Measurements from ENCODE around the gene TMEM125.

The TMEM125 gene

DNA sequence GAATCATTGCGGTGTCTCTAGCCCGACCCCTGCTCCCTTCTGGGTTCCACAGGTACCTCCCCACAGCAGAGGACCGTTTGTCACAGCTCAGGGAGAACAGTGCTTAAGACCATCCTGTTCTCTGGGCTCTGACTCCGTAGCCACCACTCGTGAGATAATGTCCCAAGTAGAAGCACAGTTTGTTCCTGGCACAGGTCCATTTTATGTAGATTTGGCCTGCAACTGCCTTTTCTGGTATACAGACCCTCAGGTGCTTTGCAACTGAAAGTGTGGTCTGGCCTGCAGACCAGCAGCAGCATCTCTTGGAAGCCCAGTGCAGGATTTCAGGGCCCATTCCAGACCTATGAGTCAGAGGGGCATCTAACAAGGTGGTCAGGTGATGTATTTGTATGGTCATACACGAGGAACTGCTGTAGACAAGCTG, 28.4 kb upstream of the TMEM125 start:
- DNase-seq, result no peak
- in situ Hi-C loops (cut with MboI; ENCODE audit: low pct_unique_long_range_greater_than_20kb, low sequenced_read_pairs), result no loop called here

GRCh38 chr1:43243299-43243698, 26.5 kb upstream of the TMEM125 start:
- no peak for DNase-seq
- in situ Hi-C loops (cut with MboI; ENCODE audit: low pct_unique_long_range_greater_than_20kb, low sequenced_read_pairs), result no loop called here

GRCh38 chr1:43246466-43247213, 23.1 kb upstream of the TMEM125 start:
- DNase-seq, result no peak
- in situ Hi-C loops (cut with MboI; ENCODE audit: low pct_unique_long_range_greater_than_20kb, low sequenced_read_pairs), result no loop called here

- no peak for DNase-seq
- in situ Hi-C loops (cut with MboI; ENCODE audit: low pct_unique_long_range_greater_than_20kb, low sequenced_read_pairs), result no loop called here
These were observed 22.4 kb upstream of the TMEM125 start for GRCh38 chr1:43247256-43247921.

- in situ Hi-C loops (cut with MboI; ENCODE audit: low pct_unique_long_range_greater_than_20kb, low sequenced_read_pairs), result no loop called here
- DNase-seq, result no peak
These were observed 19.4 kb upstream of the TMEM125 start for GRCh38 chr1:43250351-43250761.

DNA sequence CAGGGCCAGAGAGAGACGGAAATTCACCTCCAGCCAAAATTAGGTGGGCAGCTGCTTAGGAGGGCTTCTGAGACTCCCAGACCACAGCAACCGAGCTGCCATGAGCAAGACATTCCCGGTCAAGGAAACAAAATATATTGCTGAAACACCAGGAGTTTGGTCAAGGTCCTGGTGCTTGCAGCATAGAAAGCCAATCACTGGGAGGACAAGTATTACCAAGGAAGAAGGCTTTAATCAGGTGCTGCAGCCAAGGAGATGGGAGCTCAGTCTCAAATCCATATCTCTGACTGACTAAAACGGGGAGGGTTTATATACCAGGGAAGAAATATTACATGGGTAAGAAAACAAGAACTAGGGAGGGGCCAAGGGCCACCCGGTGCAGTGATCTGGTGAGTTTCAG, 18.8 kb upstream of the TMEM125 start:
- in situ Hi-C loops (cut with MboI; ENCODE audit: low pct_unique_long_range_greater_than_20kb, low sequenced_read_pairs), result no loop called here
- DNase-seq, result no peak

DNA sequence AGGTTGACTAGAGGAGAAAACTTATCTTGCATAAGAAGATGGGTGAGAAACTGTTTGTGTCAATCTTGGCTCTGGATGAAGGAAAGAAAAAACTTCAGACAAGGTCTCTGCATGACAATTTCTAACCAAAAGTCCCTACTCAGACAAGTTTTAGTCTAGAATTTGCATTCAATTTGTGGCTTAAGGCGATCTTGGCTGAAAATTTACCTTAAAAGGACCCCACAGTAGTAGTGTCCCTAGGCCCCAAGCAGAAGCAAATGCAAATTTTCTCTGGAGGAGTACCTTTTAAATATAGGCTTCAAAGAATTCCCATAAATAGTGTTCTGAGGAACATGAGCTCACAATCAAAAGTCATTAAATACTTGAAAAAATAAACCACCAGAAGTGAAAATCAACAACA, 17.6 kb upstream of the TMEM125 start:
- in situ Hi-C loops (cut with MboI; ENCODE audit: low pct_unique_long_range_greater_than_20kb, low sequenced_read_pairs), result no loop called here
- DNase-seq, result no peak

DNA sequence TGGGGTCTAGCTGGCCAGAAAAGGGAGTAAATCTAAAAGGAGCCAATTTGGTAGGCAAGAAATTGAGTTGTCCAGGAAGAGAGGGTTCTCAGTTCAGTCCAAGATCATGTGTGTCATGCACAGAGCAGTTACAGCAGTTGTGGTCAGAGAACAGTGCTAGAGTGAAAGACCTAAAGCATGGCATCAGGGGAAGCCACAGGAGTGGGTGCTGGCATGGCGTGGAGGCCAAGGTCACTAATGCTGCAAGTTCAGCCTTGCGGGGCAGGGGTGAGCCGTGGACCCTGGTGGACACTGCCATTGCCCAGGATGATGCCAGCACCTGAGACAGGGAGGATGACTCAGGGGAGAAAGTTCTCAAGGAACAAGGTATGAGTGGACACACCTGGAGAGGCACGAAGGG, 16.6 kb upstream of the TMEM125 start:
- in situ Hi-C loops (cut with MboI; ENCODE audit: low pct_unique_long_range_greater_than_20kb, low sequenced_read_pairs), result no loop called here
- DNase-seq, result no peak

DNA sequence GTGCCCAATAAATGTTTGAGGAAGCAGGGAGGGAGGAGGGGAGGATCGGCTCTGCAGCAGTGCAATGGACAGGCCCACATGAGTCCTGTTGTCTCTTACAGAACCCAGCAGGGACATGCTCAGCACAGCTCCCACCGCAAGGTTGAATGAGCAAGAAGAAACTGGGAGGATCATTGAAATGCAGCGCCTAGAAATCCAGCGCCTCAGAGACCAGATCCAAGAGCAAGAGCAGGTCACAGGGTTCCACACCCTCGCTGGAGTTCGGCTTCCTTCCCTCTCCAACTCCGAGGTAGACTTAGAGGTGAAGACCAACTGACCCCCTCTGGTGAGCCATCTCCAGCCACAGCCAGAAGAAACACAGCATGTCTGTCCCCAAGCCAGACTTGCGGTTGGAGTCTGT, 15.9 kb upstream of the TMEM125 start:
- in situ Hi-C loops (cut with MboI; ENCODE audit: low pct_unique_long_range_greater_than_20kb, low sequenced_read_pairs), result no loop called here
- no peak for DNase-seq

DNA sequence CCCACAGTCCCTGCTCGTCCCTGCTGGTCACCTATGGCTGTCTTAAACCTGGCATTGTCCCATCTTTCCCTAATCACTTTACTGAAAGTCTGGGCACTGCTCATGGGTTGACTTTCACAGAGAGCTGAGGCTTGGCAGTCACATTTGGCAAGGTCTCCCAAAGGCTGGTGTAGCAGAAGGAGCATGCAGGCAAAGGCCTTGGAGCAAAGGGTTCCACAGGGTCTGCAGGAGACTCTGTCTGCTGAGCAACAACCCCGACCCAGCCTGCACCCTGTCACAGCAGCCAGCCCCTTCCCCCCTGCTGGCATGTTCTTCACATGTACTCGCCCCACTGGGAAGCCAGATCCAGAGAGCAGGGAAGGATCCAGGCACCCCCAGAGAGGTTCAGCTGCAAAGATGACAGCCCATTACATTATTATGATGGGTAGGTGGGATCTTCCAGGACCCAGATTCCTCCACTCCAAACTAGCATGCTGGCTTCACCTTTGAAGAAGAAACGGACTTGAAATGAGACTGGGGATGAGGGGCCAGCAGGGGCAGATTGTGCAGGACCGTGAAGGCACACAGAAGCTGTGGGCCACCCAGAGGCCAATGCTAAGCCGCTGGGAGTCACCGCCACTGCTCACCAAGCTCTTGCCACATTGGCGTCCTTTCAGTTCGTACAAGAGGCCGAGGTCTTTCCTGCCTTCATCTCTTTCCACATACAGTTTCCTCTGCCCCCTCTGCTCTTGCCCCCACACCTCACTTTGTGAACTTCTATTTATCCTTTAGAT, 14.2 kb upstream of the TMEM125 start:
- in situ Hi-C loops (cut with MboI; ENCODE audit: low pct_unique_long_range_greater_than_20kb, low sequenced_read_pairs), result no loop called here

GRCh38 chr1:43256675-43257570, 12.9 kb upstream of the TMEM125 start:
- DNase-seq, result no peak

More for the DNA sequence above, 14.2 kb upstream of the TMEM125 start:
- DNase-seq, result no peak

DNA sequence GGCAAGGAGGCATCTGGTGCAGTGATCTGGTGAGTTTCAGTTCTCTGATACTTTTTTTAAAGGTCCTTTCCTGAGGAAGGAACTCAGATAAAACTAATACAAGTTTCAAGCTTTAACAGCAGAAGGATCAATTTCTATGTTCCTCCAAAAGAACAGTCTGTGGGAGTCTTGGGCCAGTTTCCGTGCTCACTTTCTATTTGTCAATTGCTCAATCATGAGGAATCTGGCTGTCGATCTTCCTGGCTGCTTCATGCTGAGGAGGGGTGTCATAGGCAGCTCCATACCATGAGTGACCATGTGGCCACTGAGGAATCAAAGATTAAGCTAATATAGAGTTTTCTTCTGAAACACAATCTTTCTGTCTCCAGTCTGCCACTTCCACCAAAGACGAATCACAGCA, 11.4 kb upstream of the TMEM125 start:
- in situ Hi-C loops (cut with MboI; ENCODE audit: low pct_unique_long_range_greater_than_20kb, low sequenced_read_pairs), result no loop called here
- DNase-seq, result no peak

More at GRCh38 chr1:43256675-43257570, 12.9 kb upstream of the TMEM125 start:
- in situ Hi-C loops (cut with MboI; ENCODE audit: low pct_unique_long_range_greater_than_20kb, low sequenced_read_pairs), result no loop called here

GRCh38 chr1:43265431-43265830, 4.4 kb upstream of the TMEM125 start:
- no peak for DNase-seq

GRCh38 chr1:43266881-43267280, 2.9 kb upstream of the TMEM125 start:
- in situ Hi-C loops (cut with MboI; ENCODE audit: low pct_unique_long_range_greater_than_20kb, low sequenced_read_pairs), result no loop called here
- no peak for DNase-seq

More at GRCh38 chr1:43265431-43265830, 4.4 kb upstream of the TMEM125 start:
- in situ Hi-C loops (cut with MboI; ENCODE audit: low pct_unique_long_range_greater_than_20kb, low sequenced_read_pairs), result no loop called here

DNA sequence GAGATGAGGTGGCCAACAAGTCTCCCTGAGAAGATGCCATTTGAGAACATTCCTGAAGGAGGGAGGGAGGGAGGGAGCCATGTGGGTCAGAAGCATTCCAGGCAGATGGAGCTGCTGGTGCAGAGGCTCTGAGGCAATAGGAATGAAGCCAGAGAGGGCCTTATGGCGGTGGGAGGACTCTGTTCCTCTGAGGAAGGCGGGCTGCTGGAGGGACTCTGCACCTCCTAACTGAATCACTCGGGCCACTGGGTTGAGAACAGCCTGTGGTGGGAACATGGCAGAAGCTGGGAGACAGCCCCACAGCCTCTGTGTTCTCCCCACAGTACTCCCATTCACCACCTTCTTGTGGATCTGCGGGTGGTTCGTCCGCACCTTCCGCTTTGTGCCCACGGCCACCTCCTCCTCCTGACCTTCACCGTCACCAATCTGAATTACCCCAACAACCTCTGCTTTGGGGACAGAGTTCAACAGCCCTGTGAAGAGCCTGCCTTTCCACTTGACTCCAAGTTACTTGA, 2.4 kb upstream of the TMEM125 start:
- no peak for DNase-seq
- in situ Hi-C loops (cut with MboI; ENCODE audit: low pct_unique_long_range_greater_than_20kb, low sequenced_read_pairs), result no loop called here

DNA sequence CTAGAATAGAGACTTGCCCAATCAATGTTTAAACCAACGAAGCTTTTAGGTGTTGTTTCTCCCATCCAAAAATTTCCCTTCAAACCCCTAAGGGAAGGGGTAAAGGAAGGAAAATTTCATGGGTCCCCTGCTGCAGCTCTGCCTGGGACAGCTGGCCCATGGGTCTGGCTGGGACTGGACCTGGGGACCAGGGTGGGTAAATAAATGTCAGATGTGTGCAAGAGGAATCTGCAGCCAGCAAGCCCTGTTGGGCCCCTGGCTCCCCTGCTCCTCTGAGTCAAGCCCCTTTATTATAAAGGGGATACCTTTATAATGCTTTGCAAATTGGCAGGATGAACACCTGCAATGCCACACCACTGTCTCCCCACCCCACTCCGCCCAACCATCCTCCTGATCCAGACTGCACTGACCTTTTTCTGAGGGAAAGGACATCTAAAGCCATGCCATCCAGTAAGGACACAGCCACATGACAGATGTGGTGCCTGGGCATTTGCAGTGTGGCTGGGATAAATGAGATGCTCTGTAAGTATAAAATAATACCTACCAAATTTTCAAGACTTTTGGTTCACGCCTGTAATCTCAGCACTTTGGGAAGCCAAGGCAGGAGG, 1.9 kb upstream of the TMEM125 start:
- DNase-seq, result no peak
- in situ Hi-C loops (cut with MboI; ENCODE audit: low pct_unique_long_range_greater_than_20kb, low sequenced_read_pairs), result no loop called here

DNA sequence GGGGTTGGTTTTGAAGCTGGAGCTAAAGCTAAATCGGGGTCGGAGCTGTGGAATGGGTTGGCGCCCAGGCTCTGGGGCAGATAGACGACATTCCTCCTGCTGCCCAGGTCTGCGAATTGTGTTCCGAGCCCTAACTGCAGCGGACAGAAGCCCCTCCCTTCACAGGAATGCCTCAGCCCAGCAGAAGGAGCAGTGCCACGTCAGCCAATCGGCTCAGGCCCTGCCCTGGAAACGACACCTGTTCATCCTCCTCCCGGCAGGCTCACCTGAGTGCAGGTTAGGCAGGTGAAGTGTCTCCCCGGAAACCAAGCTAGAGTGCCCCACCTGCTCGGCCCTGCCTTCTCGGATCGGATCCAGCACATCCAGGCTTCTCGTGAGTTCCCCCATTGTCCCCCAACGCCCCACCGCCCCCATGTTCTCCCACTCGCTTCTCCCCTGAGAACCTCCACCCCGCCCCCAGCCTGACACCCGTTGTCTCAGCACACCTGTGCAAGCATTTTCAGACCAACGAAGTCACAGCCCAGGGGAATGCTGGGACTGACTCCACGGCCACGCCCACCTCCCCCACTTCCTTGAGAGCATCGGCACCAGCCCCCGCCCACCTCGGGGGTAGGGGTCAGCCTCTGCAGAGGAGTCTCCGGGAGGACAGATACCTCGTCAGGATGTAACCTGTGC, 775 bp downstream of the TMEM125 start:
- no peak for DNase-seq
- in situ Hi-C loops (cut with MboI; ENCODE audit: low pct_unique_long_range_greater_than_20kb, low sequenced_read_pairs), result no loop called here

All from KBM-7 (cell line).